Activated CD8-positive, alpha-beta memory T cell treated with anti-CD3 and anti-CD28 coated beads for 36 hours (primary cell): Measurements from ENCODE around the gene BCLAF3. TPM values are rescaled to one million over a fixed set of nuclear protein-coding genes. Genes with fewer than 3 reads are reported as not detected.

ENCODE experiments used
- CTCF ChIA-PET: fragments of 350-600 bp; sonication (Branson Sonifier 250); formaldehyde crosslinking; loops from one replicate; lab custom pipeline; 2021; ENCODE audit warnings: antibody characterized with exemption; lab: Charles Lee
- POLR2A ChIA-PET: fragments of 350-600 bp; sonication (Branson Sonifier 250); formaldehyde crosslinking; loops from one replicate; lab custom pipeline; 2021; ENCODE audit warnings: antibody characterized with exemption; lab: Charles Lee
- total RNA-seq, 2 experiments: library from RNA; stranded (reverse); gene quantifications; one replicate each; pipeline ENCODE4 v1.2.3, GENCODE V29; 2021

Gene BCLAF3
- total RNA-seq: 1 to 10 TPM; 3.5 to 3.9 TPM

DNA sequence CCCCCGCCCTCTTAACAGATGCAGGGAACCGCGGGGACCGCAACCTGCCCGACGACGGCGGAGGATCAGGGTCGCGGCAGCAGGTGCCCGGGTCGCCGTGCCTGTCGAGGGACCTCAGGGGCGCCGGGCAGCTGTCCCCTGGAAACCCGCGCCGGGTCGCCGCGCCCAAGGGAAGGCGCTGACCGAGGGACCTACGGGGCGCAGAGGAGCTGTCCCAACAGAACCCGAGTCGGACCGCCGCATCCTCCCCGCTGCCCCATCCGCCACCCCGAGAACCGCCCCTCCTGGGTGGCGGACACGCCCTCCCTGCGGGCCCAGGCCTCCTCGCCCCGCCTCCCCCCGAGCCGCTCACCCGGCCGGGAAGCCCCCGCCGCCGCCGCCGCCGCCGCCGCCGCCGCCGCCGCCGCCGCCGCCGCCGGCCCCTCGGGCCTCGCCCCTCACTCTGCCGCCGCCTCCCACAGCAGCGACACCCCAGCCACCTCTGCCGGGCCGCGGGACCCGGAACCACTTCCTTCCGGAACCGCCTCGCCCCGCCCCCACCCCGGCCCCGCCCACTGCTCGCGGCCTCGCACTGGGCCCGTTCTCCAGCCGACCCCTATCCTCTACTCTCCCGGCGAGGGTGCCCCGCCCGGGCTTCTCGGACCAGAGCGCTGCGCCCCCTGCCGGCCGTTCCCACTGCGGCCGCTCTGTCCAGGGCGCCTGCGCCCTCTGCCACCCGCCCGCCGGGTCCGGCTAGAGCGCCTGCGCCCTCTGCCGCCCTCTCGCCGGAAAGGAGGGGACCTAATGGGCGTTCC is at the start of gene BCLAF3:
TSS of gene BCLAF3 (minus strand) at position 506 of the 794 bp plus-strand sequence. CDS start 20,797 bp downstream, outside the sequence.
- ChIA-PET POLR2A (interaction anchor here (0.5 to 0.6 kb wide), 2 partner anchors 19 to 84 kb away, joined by 3 read pairs; no protein-coding TSS in a partner anchor), CTCF (interaction anchor here (1.2 to 1.5 kb wide), 2 partner anchors 43 to 86 kb away, joined by 3 to 6 read pairs; no protein-coding TSS in a partner anchor)

DNA sequence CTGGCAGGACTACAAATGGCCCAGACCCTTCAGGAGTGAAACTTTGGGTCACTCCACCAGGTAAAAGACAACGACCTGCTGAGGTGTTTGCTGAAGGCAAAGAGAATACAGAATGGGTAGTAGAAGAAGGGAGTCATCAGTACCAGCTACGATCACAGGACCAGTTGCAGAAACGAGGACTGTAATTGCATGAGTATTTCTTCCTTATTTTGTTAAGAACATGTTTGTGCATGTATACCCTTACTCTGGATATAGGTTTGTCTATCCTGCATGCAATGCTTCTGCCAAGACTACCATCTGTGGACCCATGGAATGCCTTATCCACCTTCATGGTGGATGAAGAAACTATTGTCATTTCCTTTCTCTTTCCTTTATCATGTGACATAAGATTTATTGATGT is 48.1 kb upstream of the BCLAF3 start:
- CTCF ChIA-PET: no interaction called here
- POLR2A ChIA-PET: no interaction called here

DNA sequence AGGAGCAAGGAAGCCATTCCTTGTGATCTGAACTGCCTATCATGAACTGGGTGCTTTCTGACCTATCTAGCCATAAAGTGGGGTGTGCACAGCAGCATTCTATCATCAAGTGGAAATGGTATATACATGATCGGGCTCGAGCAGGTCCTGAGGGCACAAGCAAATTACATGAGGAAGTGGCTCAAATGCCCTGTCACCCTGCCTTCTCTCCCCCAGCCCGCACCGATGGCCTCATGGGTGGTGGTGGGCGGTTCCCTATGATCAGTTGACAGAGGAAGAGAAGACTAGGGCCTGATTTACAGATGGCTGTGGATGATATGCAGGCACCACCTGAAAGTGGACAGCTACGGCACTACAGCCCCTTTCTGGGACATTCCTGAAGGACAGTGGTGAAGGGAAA is 46.3 kb upstream of the BCLAF3 start:
- ChIA-PET CTCF (no interaction called here), POLR2A (no interaction called here)

DNA sequence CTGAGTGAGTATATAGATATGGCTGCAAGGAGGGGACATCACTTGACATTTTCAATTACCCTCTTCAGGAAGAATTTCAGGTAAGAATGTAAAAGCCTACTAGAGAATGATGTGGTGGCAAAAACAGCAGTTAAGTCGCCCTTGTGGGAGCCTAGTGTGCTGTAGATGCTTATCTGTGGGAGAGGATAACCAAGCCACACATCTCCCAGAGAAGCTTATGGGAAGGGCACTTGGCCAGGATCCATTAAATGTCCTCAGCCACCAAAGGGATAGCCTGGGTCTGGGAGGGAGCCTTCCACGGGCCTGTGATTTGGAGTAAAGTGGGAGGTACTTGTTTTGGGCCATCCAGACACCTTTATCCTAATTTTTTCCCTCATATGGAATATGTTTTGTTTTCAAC is 41.3 kb upstream of the BCLAF3 start:
- ChIA-PET POLR2A (no interaction called here), CTCF (interaction anchor here (0.6 kb wide), 1 partner anchor 83 kb away, joined by 4 read pairs; no protein-coding TSS in a partner anchor)

DNA sequence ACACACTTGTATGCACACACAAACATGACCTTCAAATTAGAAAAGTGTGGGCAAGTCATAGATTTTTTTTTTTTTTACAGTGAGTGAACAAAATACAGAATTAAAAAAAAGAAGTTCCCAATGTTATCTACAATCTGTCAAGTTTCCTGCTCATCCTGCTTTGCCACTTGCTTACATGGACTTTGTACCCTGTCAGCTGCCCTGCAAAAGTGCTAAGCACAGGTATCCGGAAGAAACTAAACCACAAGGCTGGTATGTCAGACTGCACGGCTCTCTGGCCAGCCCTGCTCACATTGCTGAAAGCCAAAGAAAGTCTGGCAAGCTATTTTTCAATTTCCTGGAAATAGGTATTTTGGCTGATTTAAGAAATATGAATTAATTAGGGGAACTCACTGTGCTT is 38.9 kb upstream of the BCLAF3 start:
- ChIA-PET CTCF (no interaction called here), POLR2A (no interaction called here)

DNA sequence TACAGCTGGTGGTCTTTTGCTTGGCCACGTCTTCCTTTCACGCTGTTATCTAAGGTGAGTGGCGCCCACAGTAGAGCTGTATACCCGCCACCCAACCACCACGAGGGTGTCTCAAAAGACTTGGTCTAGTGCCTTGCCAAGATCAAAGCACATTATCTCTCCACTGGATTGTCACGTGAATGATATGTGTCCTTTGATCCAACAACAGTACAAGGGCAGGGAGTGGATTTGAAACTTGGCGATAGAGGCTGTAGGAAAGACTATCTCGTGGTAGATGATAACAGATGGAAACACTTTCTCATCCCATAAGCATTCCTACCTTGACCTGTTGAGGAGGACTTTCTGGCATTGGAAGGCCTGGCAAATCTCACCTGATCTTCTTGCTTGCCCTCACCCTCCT is 37.7 kb upstream of the BCLAF3 start:
- ChIA-PET CTCF (no interaction called here), POLR2A (no interaction called here)

DNA sequence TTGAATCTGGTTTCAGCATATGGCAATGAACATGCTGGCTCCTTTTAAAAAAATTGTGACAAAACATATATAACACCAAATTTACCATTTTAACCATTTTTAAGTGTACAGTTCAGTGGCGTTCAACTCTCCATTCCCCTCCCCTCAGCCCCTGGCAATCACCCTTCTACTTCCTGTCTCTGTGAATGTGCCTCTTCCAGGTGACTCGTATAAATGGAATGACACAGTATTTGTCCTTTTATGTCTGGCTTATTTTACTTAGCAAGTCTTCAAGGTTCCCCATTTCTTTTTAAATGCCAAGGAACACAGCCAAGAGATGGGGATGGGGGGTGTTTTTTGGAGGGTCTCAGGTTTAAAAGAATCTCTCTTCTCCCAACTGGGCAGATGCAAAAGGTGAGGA is 35.4 kb upstream of the BCLAF3 start:
- CTCF ChIA-PET: no interaction called here

DNA sequence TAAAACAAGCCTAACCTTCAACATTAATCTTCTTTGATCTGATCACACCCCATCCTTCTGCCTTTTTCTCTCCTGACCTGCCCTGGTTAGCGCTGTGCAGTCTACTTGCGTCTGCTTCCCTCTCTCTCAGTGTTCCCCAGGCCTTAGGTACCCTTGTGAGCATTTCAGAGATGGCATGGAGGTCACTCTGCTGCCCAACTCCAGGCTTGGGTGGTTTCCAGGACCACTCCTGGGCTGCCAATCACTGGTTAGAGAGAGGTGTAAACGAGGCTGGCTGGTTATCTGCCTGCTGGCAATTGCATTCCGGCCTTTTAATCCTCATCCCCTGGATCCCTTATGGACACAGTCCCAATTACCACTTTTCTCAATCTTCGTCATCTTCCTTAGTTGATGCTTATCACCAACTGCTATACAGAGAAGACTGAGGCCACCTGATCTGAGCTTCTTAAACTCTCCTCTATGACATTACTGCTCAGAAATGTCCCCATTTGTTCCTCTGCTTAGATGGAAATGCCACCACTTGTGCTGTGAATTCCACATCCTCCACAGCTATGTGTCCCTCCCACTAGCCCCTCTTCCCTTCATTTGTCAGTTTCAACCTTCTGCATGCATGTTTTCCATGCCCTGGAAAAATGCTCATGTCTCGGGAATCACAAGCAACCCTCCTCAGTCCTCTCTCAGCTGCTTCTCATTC is 29.0 kb upstream of the BCLAF3 start:
- CTCF ChIA-PET: no interaction called here
- POLR2A ChIA-PET: no interaction called here

More for the DNA sequence above, 35.4 kb upstream of the BCLAF3 start:
- POLR2A ChIA-PET: no interaction called here

DNA sequence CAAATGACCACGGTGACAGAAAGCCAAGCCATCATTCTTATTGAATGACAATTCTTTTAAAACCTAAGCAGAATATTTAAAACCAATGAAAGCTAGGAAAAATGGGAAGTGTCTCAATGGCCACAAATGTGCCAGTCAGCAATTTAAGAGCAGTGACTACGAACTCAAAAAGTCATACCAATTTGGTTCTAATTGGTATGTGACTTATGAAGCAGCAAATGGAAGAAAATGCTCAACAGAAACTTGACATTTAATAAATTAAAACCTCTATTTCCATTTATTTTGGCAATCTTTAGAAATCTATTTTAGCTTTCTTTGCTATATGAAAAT is 25.7 kb upstream of the BCLAF3 start:
- ChIA-PET POLR2A (no interaction called here), CTCF (no interaction called here)

DNA sequence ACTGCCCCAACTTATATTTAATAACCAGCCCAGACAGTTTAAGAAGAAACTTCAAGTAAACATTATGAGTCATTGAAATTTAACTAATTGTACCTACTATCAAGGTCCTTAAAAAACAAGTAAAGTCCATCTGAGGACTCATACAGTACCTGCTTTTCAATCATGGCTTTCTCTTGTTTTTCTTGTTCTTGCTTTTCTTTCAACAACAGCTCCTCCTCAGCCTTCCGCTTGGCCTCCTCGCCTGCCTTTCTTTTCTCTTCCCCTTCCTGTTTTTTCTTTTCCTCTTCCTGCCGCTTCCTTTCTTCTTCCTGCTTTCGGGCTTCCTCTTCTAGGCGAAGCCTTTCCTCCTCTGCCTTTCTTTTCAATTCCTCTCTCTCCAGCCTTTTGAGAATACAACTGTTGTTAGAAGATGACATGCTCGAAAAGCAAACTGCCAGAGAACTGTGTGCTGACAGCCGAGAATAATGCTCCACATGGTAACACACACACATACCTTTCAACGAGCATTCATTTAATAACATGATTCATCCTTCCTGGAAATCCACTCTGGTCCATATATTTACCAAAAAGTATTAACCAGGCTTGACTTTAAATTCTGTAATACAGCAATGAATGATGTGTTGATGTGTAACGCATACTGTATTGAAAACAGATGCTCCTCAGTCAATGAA is 25.2 kb upstream of the BCLAF3 start:
- POLR2A ChIA-PET: no interaction called here
- CTCF ChIA-PET: no interaction called here

DNA sequence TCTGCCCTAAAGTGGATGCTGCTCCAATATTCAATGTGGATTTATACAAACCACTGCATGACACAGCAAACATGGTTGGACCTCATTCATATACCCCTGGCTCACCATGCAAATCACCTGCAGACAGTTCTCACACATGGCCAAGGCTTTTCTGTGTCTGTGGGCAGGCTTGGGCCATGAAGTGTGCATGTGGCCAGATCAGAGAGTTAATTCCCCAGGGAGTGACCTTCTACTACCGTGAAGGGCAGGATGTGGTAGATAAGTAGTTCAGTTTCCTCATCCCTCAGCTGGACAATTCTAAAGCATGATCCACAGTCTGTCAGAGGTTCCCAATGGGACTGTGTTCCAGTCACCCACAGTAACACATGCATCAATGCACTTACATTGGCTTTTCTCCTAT is 24.6 kb upstream of the BCLAF3 start:
- ChIA-PET POLR2A (no interaction called here), CTCF (no interaction called here)

DNA sequence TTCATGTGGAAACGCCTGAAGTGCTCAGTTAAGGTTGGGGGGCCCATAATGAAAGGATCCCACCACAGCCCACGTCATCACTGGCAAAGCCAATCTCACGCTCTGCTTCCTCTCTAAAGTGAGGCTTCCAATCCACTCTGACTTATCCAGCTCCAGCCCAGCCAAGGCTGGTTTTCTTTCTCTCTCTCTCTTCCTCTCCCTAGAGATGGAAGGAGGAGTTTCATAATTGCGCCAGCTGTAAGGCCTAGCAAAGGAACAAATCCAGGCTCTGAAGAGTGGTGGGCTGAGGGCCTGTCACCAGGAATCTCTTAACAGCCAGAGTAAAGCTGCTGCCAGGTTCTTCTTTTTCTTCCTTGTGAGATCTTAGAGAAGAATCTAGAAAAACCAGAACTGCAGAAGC is 20.7 kb upstream of the BCLAF3 start:
- POLR2A ChIA-PET: no interaction called here
- CTCF ChIA-PET: no interaction called here

DNA sequence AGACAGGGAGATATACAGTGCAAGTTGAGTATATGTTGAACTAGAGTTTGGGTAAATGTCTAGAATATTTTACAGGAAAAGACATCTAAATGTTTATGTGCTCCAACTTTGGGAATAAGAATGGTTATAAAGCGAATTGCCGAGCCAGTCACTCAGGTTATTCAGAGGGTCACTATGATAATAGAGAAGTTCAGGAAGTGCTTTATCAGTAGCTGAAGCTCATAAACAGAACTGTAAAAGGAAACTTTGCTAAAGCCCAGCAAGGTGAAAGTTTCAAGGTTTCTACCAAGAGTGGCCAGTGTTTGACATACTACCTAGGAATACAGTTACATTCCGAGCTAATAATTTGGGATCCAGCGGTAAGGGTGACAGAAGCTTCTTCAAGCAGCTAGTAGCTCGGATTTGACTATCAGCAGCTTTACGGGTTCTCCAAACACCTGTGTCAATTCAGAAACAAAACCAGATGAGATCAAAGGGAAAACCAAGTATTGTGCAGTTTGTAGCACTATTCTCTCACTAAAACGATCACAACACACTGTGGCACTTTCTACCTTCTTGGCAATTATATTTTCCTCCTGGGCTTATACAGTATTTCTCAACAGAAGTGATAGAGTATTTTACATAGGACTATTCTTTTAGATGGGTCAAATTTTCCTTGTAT is 17.2 kb upstream of the BCLAF3 start:
- ChIA-PET POLR2A (no interaction called here), CTCF (no interaction called here)

DNA sequence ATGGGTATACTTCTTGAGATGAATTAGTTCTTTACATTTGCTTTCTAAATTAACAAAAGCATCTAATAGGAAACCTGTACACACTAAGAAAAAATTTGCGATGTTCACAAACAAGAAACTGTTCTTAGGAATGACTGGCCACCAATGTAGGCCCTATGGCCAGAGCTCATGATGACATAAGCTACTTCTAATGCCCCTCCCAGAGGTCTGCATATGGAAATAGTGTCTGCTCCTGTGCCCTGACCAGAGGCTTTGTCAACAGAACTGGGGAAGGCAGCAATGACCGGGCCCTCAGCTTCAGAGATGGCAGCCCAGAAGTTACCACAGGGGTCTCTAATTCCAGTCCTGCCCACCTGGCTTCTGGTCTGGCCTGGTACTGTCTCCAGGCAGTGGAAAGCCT is 15.0 kb upstream of the BCLAF3 start:
- ChIA-PET CTCF (no interaction called here), POLR2A (no interaction called here)

DNA sequence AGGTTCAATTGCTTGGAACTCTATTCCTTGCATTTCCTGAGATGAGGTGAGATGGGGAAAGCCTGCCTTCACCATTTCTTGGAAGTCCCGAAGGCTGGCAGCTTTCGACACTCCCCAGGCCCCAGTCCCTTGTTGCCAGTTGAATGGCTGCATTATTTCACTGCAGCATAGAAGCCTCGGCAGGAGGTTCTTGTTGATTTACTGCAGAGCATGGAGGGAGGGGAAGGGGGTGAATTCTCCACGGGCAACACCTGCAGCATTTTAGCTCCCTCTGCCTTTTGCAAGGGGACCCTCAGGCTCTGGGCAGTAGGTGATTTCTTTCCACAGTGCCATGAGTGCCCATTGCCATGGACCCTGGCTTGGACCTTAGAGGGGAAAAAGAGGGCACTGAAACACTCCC is 10.7 kb upstream of the BCLAF3 start:
- POLR2A ChIA-PET: no interaction called here
- CTCF ChIA-PET: no interaction called here

DNA sequence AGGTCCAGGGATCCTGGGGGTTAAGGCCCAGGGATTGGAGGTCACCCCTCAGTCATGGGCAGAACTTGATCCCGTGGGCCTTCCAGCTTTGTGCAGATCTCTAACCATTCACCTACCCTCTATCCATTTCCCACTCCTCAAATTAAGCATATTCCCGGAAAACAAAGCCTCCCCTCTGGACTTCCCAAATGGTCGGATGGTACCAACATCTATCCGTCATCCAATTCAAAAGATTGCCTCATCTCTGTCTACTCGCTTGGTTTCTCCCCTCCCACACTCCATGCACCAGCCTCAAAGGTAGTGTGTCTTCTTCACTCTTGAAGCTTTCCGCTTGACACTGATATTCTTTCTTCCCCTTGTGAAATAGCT is 473 bp upstream of the BCLAF3 start:
- POLR2A ChIA-PET: interaction anchor here (0.6 kb wide), 1 partner anchor 85 kb away, joined by 3 read pairs; no protein-coding TSS in a partner anchor
- CTCF ChIA-PET: interaction anchor here (1.2 to 1.5 kb wide), 2 partner anchors 44 to 86 kb away, joined by 3 to 6 read pairs; no protein-coding TSS in a partner anchor

DNA sequence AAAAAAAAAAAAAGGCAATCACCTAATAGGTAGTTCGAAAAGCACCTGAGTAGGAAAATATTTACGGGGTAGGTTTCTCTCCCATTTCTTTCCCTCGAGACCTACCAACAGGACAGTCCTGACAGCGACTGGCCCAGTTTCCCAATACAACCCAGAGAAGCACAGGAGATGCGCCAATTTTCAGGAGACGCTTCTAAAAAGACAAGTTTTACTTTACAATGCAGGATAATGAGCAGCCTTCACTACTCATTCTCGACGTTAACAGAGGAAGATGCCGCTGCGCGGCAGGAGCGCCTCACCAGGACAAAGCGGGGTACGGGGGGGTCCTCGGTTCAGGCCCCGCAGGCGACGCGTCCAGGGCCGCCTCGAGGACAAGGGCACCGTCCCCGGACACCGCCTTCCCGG is 708 bp downstream of the BCLAF3 start:
- ChIA-PET POLR2A (interaction anchor here (0.5 kb wide), 1 partner anchor 20 kb away, joined by 3 read pairs; no protein-coding TSS in a partner anchor), CTCF (no interaction called here)

DNA sequence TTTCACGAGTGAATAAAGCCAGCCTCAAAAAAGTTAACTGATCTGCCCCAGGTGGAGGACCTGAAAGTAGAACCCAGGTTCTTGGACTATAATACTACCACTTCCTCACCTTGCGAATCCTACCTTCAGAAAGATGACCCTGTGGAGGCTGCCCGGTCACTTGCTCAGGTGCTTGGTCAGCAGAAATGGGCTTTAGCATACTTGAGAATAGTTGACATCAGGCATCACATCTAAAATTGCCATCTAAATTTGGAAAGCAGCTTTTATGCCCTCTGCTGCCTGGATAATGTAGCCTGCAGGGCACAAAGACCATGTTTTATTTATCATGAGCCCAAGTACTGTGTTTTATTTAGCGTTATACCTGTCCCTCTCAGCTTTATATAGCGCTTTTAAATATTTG is 3.0 kb downstream of the BCLAF3 start:
- POLR2A ChIA-PET: no interaction called here
- CTCF ChIA-PET: no interaction called here

DNA sequence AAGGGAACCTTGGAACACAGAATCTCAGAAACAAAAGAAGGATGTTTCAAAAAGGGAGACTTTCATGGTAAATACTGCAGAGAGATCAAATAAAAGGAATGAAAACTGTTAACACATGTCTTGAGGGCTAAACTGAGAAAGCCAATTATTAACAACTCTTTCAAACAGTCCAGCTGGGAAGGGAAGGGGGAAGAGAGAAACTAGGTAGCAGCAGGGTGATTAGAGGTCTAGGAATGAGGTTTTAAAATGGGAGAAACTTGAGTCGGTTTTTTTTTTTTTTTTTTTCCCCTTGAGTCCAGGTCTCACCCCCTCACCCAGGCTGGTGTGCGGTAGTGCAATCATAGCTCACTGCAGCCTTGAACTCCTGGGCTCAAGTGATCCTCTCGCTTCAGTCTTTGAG is 4.3 kb downstream of the BCLAF3 start:
- CTCF ChIA-PET: interaction anchor here (0.7 kb wide), 1 partner anchor 29 kb away, joined by 5 read pairs; no protein-coding TSS in a partner anchor
- POLR2A ChIA-PET: interaction anchor here (0.7 kb wide), 1 partner anchor 147 kb away, joined by 5 read pairs; no protein-coding TSS in a partner anchor

DNA sequence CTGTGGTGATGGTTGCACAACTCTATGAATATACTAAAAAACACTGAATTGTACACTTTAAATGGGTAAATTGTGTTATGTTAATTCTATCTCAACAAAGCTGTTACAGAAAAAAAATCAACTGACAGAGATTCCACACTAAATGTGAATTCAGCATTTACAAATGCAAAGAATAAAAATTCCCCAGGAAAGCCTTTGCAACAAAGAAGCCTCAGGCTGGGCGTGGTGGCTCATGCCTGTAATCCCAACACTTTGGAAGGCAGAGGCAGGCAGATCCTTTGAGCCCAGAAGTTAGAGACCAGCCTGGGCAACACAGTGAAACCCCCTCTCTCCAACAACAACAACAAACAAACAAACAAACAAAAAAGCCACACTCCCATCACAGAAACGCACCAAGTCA is 8.9 kb downstream of the BCLAF3 start:
- POLR2A ChIA-PET: no interaction called here
- CTCF ChIA-PET: no interaction called here
